HEK293 (cell line): Measurements from ENCODE around the gene MRPS18B.
A peak's percentile ranks its signal among the peaks of the same experiment; 100 is the strongest.

ENCODE experiments used
- ATF2 ChIP-seq: fragments of 450-650 bp; formaldehyde crosslinking; IDR thresholded peaks from 2 replicates; pipeline ENCODE4 v1.5.1; 2016; ENCODE audit warnings: missing biosample characterization, missing genetic modification characterization, low read depth
- ELK4 ChIP-seq: IDR thresholded peaks from 2 replicates; pipeline ENCODE4 v1.6.1; 2011; ENCODE audit warnings: mild to moderate bottlenecking, low read depth, low read length, borderline replicate concordance
- INSM2 ChIP-seq: fragments of 450-650 bp; formaldehyde crosslinking; IDR thresholded peaks from 2 replicates; pipeline ENCODE4 v1.5.1; 2016; ENCODE audit warnings: missing biosample characterization, missing genetic modification characterization
- RBAK ChIP-seq: fragments of 450-650 bp; formaldehyde crosslinking; IDR thresholded peaks from 2 replicates; pipeline ENCODE4 v1.5.1; 2016; ENCODE audit warnings: missing biosample characterization, missing genetic modification characterization
- REST ChIP-seq: fragments of 450-650 bp; formaldehyde crosslinking; IDR thresholded peaks from 2 replicates; pipeline ENCODE4 v1.5.1; 2016; ENCODE audit warnings: missing biosample characterization, missing genetic modification characterization
- SCRT2 ChIP-seq: fragments of 450-650 bp; formaldehyde crosslinking; IDR thresholded peaks from 2 replicates; pipeline ENCODE4 v1.5.1; 2016; ENCODE audit warnings: missing biosample characterization, missing genetic modification characterization
- SETDB1 ChIP-seq: IDR thresholded peaks from one replicate; pipeline ENCODE4 v1.6.1; 2017; ENCODE audit warnings: mild to moderate bottlenecking, low read length, moderate library complexity, mixed read lengths; ENCODE audit not compliant: insufficient read length
- SP7 ChIP-seq: fragments of 450-650 bp; formaldehyde crosslinking; IDR thresholded peaks from 2 replicates; pipeline ENCODE4 v1.5.1; 2016; ENCODE audit warnings: missing biosample characterization, missing genetic modification characterization
- ZBTB44 ChIP-seq: fragments of 450-650 bp; IDR thresholded peaks from 2 replicates; pipeline ENCODE4 v1.5.1; 2018; ENCODE audit warnings: missing biosample characterization, mild to moderate bottlenecking, missing genetic modification characterization
- ZFHX2 ChIP-seq: fragments of 450-650 bp; formaldehyde crosslinking; conservative IDR thresholded peaks from 2 replicates; pipeline ENCODE4 v1.5.1; 2016; ENCODE audit warnings: missing biosample characterization, missing genetic modification characterization
- ZNF138 ChIP-seq: fragments of 450-650 bp; formaldehyde crosslinking; IDR thresholded peaks from 2 replicates; pipeline ENCODE4 v1.5.1; 2016; ENCODE audit warnings: missing biosample characterization, missing genetic modification characterization, borderline replicate concordance
- ZNF184 ChIP-seq: fragments of 450-650 bp; IDR thresholded peaks from 2 replicates; pipeline ENCODE4 v1.5.1; 2018; ENCODE audit warnings: missing biosample characterization, mild to moderate bottlenecking, missing genetic modification characterization
- ZNF211 ChIP-seq: fragments of 450-650 bp; formaldehyde crosslinking; IDR thresholded peaks from 2 replicates; pipeline ENCODE4 v1.5.1; 2016; ENCODE audit warnings: low read depth, missing biosample characterization, missing genetic modification characterization
- ZNF23 ChIP-seq: fragments of 450-650 bp; formaldehyde crosslinking; IDR thresholded peaks from 2 replicates; pipeline ENCODE4 v1.5.1; 2016; ENCODE audit warnings: missing biosample characterization, missing genetic modification characterization, borderline replicate concordance
- ZNF239 ChIP-seq: fragments of 450-650 bp; formaldehyde crosslinking; IDR thresholded peaks from 2 replicates; pipeline ENCODE4 v1.5.1; 2016; ENCODE audit warnings: missing biosample characterization, missing genetic modification characterization
- ZNF335 ChIP-seq: fragments of 450-650 bp; formaldehyde crosslinking; conservative IDR thresholded peaks from 2 replicates; pipeline ENCODE4 v1.5.1; 2016; ENCODE audit warnings: missing biosample characterization, missing genetic modification characterization
- ZNF354C ChIP-seq: fragments of 450-650 bp; formaldehyde crosslinking; IDR thresholded peaks from 2 replicates; pipeline ENCODE4 v1.5.1; 2016; ENCODE audit warnings: missing biosample characterization, missing genetic modification characterization, low read depth, borderline replicate concordance
- ZNF426 ChIP-seq: fragments of 450-650 bp; formaldehyde crosslinking; IDR thresholded peaks from 2 replicates; pipeline ENCODE4 v1.5.1; 2017; ENCODE audit warnings: missing biosample characterization, missing genetic modification characterization, mild to moderate bottlenecking, inconsistent platforms, moderate library complexity
- ZNF433 ChIP-seq: fragments of 450-650 bp; formaldehyde crosslinking; IDR thresholded peaks from 2 replicates; pipeline ENCODE4 v1.5.1; 2016; ENCODE audit warnings: missing biosample characterization, missing genetic modification characterization, low read depth
- ZNF488 ChIP-seq: fragments of 450-650 bp; formaldehyde crosslinking; IDR thresholded peaks from 2 replicates; pipeline ENCODE4 v1.5.1; 2016; ENCODE audit warnings: missing biosample characterization, missing genetic modification characterization
- ZNF530 ChIP-seq: fragments of 450-650 bp; formaldehyde crosslinking; IDR thresholded peaks from 2 replicates; pipeline ENCODE4 v1.5.1; 2016; ENCODE audit warnings: low read depth, missing biosample characterization, missing genetic modification characterization
- ZNF561 ChIP-seq: fragments of 450-650 bp; IDR thresholded peaks from 2 replicates; pipeline ENCODE4 v1.5.1; 2018; ENCODE audit warnings: missing biosample characterization, missing genetic modification characterization, borderline replicate concordance
- ZNF580 ChIP-seq: fragments of 450-650 bp; formaldehyde crosslinking; IDR thresholded peaks from 2 replicates; pipeline ENCODE4 v1.5.1; 2016; ENCODE audit warnings: missing biosample characterization, missing genetic modification characterization
- ZNF654 ChIP-seq: fragments of 450-650 bp; formaldehyde crosslinking; IDR thresholded peaks from 2 replicates; pipeline ENCODE4 v1.5.1; 2016; ENCODE audit warnings: low read depth, missing biosample characterization, missing genetic modification characterization
- ZNF670 ChIP-seq: fragments of 450-650 bp; formaldehyde crosslinking; IDR thresholded peaks from 2 replicates; pipeline ENCODE4 v1.5.1; 2016; ENCODE audit warnings: missing biosample characterization, missing genetic modification characterization, low read depth
- ZNF76 ChIP-seq: fragments of 450-650 bp; formaldehyde crosslinking; IDR thresholded peaks from 2 replicates; pipeline ENCODE4; 2016; ENCODE audit warnings: low read depth, missing biosample characterization, missing genetic modification characterization, borderline replicate concordance
- ZSCAN4 ChIP-seq: fragments of 450-650 bp; formaldehyde crosslinking; IDR thresholded peaks from 2 replicates; pipeline ENCODE4 v1.5.1; 2017; ENCODE audit warnings: missing biosample characterization, missing genetic modification characterization

MRPS18B gene

GRCh38 chr6:30571075-30571761 lies 46.4 kb upstream of the MRPS18B start, which contains the start of gene ABCF1 (continued):
- TF ChIP-seq ZSCAN4 (tag by site-specific recombination), result no peak
- TF ChIP-seq SCRT2, result no peak
- no peak for TF ChIP-seq ZNF211 (tag by site-specific recombination)
- no peak for TF ChIP-seq ZNF354C (tag by site-specific recombination)
- no peak for TF ChIP-seq ZNF426 (tag by site-specific recombination)
- peak; percentile 78; the same call in 1 of the 2 replicates for TF ChIP-seq ELK4
- no peak for TF ChIP-seq ZNF239 (tag by site-specific recombination)
- TF ChIP-seq ZNF530 (tag by site-specific recombination), result no peak
- TF ChIP-seq ZNF433 (tag by site-specific recombination), result no peak
- TF ChIP-seq ZNF138 (tag by site-specific recombination), result no peak
- peak; percentile 52 for TF ChIP-seq ZFHX2 (tag by site-specific recombination)
- TF ChIP-seq ZNF76 (tag by site-specific recombination), result 0 out of 2 replicates have a peak, but pooled peaks have one; percentile 54
- no peak for TF ChIP-seq REST (tag by site-specific recombination)
- TF ChIP-seq RBAK (tag by site-specific recombination), result no peak
- 0 out of 2 replicates have a peak, but pooled peaks have one; percentile 24 for TF ChIP-seq ATF2 (tag by site-specific recombination)
- no peak for TF ChIP-seq SETDB1
- peak; percentile 82; the same call in 1 of the 2 replicates for TF ChIP-seq ZNF561 (tag by site-specific recombination)
- TF ChIP-seq INSM2 (tag by site-specific recombination), result no peak; the same call in 1 of the 2 replicates
- TF ChIP-seq SP7, result peak; percentile 68
- no peak for TF ChIP-seq ZBTB44 (tag by site-specific recombination)
- peak; percentile 99 for TF ChIP-seq ZNF335 (tag by site-specific recombination)
- 0 out of 2 replicates have a peak, but pooled peaks have one; percentile 39 for TF ChIP-seq ZNF580 (tag by site-specific recombination)
- no peak for TF ChIP-seq ZNF654 (tag by site-specific recombination)
- no peak for TF ChIP-seq ZNF670 (tag by site-specific recombination)
- TF ChIP-seq ZNF488 (tag by site-specific recombination), result no peak
- no peak for TF ChIP-seq ZNF184 (tag by site-specific recombination)
- no peak for TF ChIP-seq ZNF23 (tag by site-specific recombination)
